GM21528 (cell line): ENCODE data around the gene MBNL1.
A peak's percentile ranks its signal among the peaks of the same experiment; 100 is the strongest.

Experiments used
- ATAC-seq: cut with Tn5 transposase; IDR thresholded peaks from one replicate; pipeline ENCODE4 v1.9.1; 2021; ENCODE audit warnings: mild to moderate bottlenecking, moderate library complexity; ENCODE audit not compliant: unreplicated experiment, low FRiP score

MBNL1 gene

DNA sequence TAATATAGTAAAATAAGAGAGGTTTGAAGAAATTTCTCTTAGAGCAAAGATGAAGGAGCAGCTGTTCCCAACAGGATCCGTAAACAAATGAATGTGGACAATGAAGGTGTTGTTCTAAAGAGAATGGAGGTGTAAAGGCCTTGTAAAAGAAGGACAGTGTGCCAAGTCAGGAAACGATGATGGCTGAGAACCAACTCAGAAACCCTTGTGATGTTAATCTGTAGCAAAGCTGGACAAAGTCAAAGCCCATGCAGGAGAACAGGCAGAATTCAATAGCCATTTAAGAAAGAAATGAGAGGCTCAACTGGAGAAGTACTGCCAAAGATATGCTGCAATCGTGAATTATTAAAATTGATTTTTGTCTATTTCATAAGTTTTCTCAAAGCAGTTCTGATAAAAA, 192.2 kb downstream of the MBNL1 start:
- no peak for ATAC-seq

DNA sequence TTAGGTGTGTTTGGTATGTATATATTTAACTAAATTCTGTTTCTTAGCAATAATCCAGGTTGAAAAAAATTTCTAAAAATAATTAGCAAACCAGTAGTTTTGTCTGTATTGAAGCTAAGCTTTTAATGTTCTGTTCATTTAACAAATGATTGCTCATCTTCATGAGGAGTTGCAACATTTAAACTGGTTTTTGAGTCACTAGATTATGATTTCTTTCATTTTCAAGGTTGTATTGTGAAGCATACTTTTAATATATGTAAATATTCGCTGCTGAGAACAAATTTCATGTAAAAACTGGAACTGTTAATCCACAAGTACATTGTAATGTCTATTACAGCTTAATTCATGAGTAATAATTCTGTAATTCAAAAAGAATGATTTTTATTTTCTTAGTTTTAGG, 192.7 kb downstream of the MBNL1 start:
- ATAC-seq, result no peak

DNA sequence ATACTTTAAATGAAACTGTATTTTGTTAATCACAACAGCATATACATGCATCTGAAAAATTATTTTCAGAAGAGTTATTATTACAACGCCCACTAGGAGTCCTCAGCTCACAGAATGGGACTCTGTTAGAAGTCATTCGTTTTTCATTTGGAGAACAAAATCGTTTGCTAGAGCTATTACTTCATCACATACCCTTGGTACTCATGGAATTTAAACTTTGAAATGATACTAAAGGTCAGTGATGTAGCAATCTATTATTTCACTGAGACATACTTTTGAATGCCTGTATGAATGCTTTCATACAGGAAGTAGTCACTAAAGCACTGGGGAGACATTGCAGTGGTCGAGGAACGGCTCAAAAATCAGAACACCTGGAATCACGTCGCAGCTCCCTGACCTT, 198.1 kb downstream of the MBNL1 start:
- no peak for ATAC-seq

GRCh38 chr3:152469248-152470025, 200.7 kb downstream of the MBNL1 start:
- ATAC-seq, result no peak

DNA sequence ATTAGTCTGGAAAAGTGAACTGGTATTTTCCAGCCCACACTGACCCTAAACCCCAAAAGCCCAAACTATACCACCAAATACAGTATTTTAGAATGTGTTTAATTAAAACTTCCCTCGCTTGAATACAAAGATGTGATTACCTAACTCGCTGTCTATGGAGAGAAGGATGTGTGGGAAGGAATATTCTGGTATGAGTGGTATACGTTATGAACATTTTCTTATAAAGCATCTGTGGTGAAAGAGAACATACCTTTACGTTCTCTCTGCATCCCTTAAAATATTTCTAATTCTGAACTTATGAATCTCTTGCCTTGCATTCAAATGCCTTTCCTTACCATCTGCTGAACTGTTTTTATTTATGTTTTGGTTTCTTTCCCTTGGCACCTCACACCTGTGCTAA, 201.4 kb downstream of the MBNL1 start:
- no peak for ATAC-seq

- ATAC-seq, result no peak
Measured at GRCh38 chr3:152470893-152471292, 202.2 kb downstream of the MBNL1 start.

DNA sequence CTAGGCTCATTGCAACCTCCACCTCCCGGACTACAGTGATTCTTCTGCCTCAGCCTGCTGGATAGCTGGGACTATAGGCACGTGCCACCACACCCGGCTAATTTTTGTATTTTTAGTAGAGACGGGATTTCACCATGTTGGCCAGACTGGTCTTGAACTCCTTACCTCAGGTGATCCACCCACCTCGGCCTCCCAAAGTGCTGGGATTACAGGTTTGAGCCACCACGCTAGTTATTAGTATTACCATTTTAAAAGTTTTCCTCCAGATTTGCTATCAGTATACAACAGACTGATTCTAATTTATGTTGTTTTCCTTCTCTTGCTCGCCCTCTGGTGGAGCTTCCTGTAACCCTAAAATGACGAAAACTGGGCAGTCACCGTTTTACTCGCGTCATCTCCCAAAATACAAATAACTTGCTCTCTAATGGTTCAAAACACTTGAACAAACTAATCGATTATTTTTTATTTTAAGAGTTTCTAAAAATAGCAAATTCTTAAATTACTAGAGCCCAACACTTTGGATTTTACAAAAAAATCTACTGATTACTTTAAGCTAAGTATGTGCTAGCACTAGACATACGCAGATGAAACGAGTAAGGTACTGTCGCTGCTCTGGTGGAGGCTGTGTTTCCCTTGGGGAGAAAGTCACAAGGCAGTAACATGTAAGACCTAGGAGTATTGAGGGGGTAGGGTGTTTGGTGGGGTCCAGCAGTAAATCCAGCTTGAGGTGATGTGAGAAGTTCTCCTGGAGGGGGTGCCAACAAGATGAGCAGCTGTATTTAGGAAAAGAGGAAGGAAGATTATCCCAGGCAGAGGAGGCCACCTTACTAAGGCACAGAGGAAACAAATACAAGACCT, 203.3 kb downstream of the MBNL1 start:
- ATAC-seq, result peak; percentile 83

GRCh38 chr3:152472672-152472954, 203.9 kb downstream of the MBNL1 start:
- ATAC-seq, result no peak

DNA sequence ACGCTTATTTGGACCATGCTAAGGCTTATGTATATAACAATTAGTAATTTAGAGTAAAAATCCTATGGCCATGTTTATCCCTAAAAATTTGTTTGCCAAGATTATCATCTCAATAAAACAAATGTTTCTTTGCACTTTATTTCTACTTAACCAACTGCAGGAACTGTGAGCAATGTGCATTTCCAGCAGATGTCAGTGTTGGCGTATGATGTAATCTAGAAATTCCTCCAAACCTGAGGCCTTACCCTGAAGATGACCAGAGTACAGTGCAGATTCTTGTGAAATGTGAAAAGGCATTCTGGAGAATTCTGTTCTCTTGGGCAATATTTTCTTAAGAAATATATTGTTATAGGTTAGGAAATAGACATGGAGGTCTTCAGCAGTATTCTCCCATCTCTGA, 205.9 kb downstream of the MBNL1 start:
- peak; percentile 61 for ATAC-seq

DNA sequence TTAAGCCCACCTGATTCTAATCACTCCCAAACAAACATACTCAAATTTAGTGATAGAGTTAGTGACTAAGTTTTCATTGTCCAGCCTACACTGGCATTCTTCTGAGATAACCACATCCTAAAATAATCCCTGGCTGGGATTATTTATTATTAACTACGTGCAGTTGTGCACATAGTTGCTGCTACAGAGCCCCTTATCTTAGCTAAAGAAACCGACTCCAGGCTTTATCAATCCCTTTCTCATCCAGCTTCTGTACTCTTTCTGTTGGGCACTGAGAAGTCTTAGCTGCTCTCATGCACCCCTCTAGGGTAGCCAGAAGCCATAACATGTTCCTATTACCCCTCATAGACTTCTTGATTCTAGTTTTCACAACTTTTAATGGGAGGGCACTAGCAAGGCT, 208.7 kb downstream of the MBNL1 start:
- ATAC-seq, result no peak

DNA sequence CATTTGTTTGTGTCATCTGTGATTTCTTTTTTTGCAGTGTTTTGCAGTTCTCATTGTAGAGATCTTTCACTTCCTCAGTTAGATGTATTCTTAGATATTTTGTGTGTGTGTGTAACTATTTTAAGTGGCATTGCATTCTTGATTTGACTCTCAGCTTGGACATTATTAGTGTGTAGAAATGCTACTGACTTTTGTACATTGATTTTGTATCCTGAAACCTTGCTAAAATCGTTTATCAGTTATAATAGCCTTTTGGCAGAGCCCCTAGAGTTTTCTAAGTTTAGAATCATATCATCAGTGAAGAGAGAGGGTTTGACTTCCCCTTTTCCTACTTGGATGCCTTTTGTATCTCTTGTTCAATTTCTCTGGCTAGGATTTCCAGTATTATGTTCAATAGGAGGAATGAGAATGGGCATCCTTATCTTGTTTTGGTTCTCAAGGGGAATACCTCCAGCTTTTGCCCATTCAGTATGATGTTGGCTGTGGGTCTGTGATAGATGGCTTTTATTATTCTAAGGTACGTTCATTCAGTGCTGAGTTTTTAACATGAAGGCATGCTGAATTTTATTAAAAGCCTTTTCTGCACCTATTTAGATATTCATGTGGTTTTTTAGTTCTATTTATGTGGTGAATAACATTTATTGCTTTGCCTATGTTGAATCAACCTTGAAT, 211.7 kb downstream of the MBNL1 start:
- peak; percentile 89 for ATAC-seq

DNA sequence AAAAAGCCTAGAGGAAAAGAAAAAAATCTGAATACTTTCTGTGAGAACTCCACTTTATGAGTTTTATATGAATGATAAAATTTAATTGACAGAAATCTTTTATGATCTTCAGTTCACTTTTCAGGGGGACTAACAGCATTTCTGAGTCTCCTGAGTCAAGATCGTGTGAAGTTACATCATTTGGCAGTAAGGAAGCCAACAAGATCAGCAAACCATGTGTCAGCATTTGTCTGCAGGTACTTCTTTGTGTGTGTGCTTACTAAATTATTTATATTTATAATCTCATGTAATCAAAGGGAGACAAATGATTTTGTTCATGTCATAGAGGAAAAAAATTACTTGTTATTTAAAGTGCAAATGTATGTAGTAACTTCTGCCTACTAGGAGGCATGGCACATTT, 217.6 kb downstream of the MBNL1 start:
- ATAC-seq, result no peak

GRCh38 chr3:152488449-152488848, 219.7 kb downstream of the MBNL1 start:
- no peak for ATAC-seq

GRCh38 chr3:152491922-152492321, 223.2 kb downstream of the MBNL1 start:
- no peak for ATAC-seq

DNA sequence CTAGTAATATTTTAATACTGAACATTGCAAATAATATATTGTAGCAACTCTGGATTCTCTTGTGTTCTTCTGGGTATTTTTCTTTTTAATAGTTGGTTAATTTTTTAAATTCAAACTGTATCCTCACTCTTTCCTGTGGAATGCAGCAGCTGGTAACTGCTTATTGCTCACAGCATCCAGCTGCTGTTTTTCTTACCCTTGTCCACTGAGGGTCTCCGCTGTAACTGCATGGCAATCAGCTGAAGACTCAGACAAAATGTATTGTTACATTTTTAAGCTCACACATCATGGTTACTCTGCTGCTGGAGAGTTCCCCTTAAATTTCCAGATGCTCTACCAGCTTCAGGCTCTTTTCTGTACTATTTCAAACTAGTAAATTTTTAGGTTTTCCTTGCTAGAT, 227.6 kb downstream of the MBNL1 start:
- peak; percentile 23 for ATAC-seq

GRCh38 chr3:152496716-152497115, 228.0 kb downstream of the MBNL1 start:
- ATAC-seq, result peak; percentile 62

GRCh38 chr3:152497457-152497856, 228.7 kb downstream of the MBNL1 start:
- no peak for ATAC-seq

DNA sequence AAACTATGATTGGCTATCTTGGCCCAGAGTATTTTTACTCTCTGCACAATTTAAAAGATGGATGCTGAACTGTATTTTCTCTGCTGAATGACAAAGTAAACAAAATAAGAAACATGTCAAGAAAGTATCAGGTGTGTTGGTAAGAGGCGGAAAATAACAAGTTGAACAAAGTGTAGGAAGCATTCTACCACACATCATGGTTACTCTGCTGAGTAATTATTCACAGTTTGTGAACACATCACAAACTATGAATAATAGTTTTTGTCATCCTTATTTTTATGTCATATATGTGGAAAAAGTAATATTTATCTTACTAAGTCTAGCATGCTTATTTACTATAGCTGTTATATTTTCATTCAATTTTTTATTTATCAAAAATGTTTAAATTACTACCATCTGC, 229.2 kb downstream of the MBNL1 start:
- ATAC-seq, result no peak

DNA sequence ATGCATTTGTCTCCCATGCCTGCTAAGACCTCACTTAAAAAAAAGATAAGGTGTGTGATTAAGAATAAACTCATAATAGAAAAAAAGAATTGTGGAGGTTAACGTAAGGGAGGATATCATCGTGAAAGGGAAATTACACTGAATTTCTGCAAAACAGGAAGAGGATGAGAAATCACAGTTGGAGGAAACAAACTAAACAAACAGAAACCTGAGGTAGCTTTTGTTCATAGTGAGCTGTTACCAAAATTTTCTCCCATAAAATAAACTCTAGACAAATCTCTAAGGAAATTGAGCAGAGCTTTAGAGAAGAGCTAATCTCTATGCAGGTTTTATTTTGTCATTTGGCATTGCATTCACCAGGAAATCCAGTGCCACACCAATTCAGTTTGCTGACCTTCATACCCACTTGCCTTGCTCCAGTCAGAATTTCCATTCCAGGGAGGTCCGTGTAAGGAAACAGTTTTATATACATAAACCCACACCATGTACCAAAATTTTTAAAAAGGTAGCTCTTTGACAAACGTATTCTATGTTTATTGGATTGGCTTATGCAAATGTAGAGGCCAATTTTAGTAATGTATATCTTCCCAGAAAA, 231.2 kb downstream of the MBNL1 start:
- no peak for ATAC-seq

- ATAC-seq, result peak; percentile 89
Measured at GRCh38 chr3:152505926-152506325, 237.2 kb downstream of the MBNL1 start.

DNA sequence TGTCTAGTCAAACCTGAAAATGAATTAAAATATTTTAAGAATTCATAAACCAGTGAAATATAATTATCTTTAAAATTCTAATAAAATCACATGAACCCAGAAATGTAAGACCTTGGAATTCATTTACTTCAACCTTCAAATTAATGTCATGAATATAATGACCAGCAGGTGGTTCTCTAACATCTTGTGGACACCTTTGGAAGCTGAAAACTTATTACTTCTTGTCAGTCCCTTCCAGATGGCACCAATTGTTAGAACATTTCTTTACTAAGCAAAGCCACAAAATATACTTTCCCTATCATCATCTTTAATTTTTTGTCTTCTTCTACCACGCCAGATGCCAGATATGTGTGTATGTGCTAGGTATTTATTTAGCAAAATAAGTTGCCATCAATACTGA, 240.0 kb downstream of the MBNL1 start:
- no peak for ATAC-seq
